Activated naive CD8-positive, alpha-beta T cell (primary cell): ENCODE results near the gene OR51S1.
"Not testable (repeated sequence)": the region's sequence is repeated elsewhere in the genome, so short reads cannot be mapped to it uniquely, and the experiment has no call there.

Experiments
- H3K27ac Mint-ChIP-seq: one replicate; pipeline ENCODE4 v1.8.0; 2021; ENCODE audit warnings: mixed read lengths
- H3K27me3 Mint-ChIP-seq: one replicate; pipeline ENCODE4 v1.8.0; 2021; ENCODE audit warnings: mixed read lengths
- H3K36me3 Mint-ChIP-seq: one replicate; pipeline ENCODE4 v1.8.0; 2021; ENCODE audit warnings: mixed read lengths
- H3K4me1 Mint-ChIP-seq: one replicate; pipeline ENCODE4 v1.8.0; 2021; ENCODE audit warnings: low read depth, mixed read lengths
- H3K4me3 Mint-ChIP-seq: one replicate; pipeline ENCODE4 v1.8.0; 2021; ENCODE audit warnings: mild to moderate bottlenecking, mixed read lengths
- H3K9me3 Mint-ChIP-seq: one replicate; pipeline ENCODE4 v1.8.0; 2021; ENCODE audit warnings: low read depth, mixed read lengths

The OR51S1 gene

GRCh38 chr11:4848908-4849532, at the start of gene OR51S1:
Gene OR51S1, minus strand, starts transcription at chr11:4849208. Its CDS starts 0 bp downstream, at chr11:4849208.
- Mint-ChIP-seq H3K9me3 (no peaks in the 10 kb centered on the region), H3K36me3 (no peaks in the 10 kb centered on the region), H3K4me3 (no peak within 1 kb of the TSS), H3K27me3 (peaks cover 14% of the 10 kb centered on the region), H3K4me1 (no peaks in the 10 kb centered on the region), H3K27ac (no peak within 1 kb of the TSS)

GRCh38 chr11:4891996-4892640, 43.1 kb upstream of the OR51S1 start:
- no peak overlapping the region for H3K27ac Mint-ChIP-seq
- H3K4me1 Mint-ChIP-seq = no peaks in the 10 kb centered on the region
- no peak overlapping the region for H3K4me3 Mint-ChIP-seq
- peaks cover 3% of the 10 kb centered on the region for H3K9me3 Mint-ChIP-seq
- H3K36me3 Mint-ChIP-seq = no peaks in the 10 kb centered on the region
- peaks cover 2% of the 10 kb centered on the region for H3K27me3 Mint-ChIP-seq

GRCh38 chr11:4890279-4890678, 41.3 kb upstream of the OR51S1 start:
- H3K4me3 Mint-ChIP-seq = no peak overlapping the region

GRCh38 chr11:4887591-4887990, 38.6 kb upstream of the OR51S1 start:
- Mint-ChIP-seq H3K9me3 (peaks cover 3% of the 10 kb centered on the region), H3K4me3 (no peak overlapping the region), H3K36me3 (no peaks in the 10 kb centered on the region), H3K27me3 (no peaks in the 10 kb centered on the region), H3K27ac (no peak overlapping the region), H3K4me1 (no peaks in the 10 kb centered on the region)

More at GRCh38 chr11:4890279-4890678, 41.3 kb upstream of the OR51S1 start:
- Mint-ChIP-seq H3K4me1 (no peaks in the 10 kb centered on the region), H3K9me3 (peaks cover 3% of the 10 kb centered on the region), H3K27me3 (no peaks in the 10 kb centered on the region), H3K36me3 (no peaks in the 10 kb centered on the region), H3K27ac (no peak overlapping the region)

GRCh38 chr11:4886186-4886585, 37.2 kb upstream of the OR51S1 start:
- Mint-ChIP-seq H3K27ac (no peak overlapping the region), H3K36me3 (no peaks in the 10 kb centered on the region)

GRCh38 chr11:4884361-4884760, 35.4 kb upstream of the OR51S1 start:
- Mint-ChIP-seq H3K27me3 (peaks cover 4% of the 10 kb centered on the region), H3K27ac (no peak overlapping the region), H3K9me3 (no peaks in the 10 kb centered on the region), H3K36me3 (no peaks in the 10 kb centered on the region), H3K4me3 (no peak overlapping the region), H3K4me1 (no peaks in the 10 kb centered on the region)

More at GRCh38 chr11:4886186-4886585, 37.2 kb upstream of the OR51S1 start:
- Mint-ChIP-seq H3K9me3 (no peaks in the 10 kb centered on the region), H3K4me1 (no peaks in the 10 kb centered on the region), H3K4me3 (no peak overlapping the region), H3K27me3 (no peaks in the 10 kb centered on the region)

GRCh38 chr11:4882543-4882942, 33.5 kb upstream of the OR51S1 start:
- H3K4me1 Mint-ChIP-seq = no peaks in the 10 kb centered on the region
- peaks cover 6% of the 10 kb centered on the region for H3K27me3 Mint-ChIP-seq
- H3K4me3 Mint-ChIP-seq = no peak overlapping the region
- H3K9me3 Mint-ChIP-seq = no peaks in the 10 kb centered on the region
- H3K27ac Mint-ChIP-seq = no peak overlapping the region
- no peaks in the 10 kb centered on the region for H3K36me3 Mint-ChIP-seq

GRCh38 chr11:4881860-4882500, 33.0 kb upstream of the OR51S1 start, which contains the start of gene OR51T1:
Gene OR51T1, plus strand, starts transcription at chr11:4881900. Its CDS starts 0 bp downstream, at chr11:4881900.
- Mint-ChIP-seq H3K4me1 (no peaks in the 10 kb centered on the region), H3K36me3 (no peaks in the 10 kb centered on the region), H3K4me3 (no peak within 1 kb of the TSS), H3K9me3 (no peaks in the 10 kb centered on the region), H3K27me3 (peaks cover 6% of the 10 kb centered on the region), H3K27ac (no peak within 1 kb of the TSS)

- peaks cover 6% of the 10 kb centered on the region for H3K27me3 Mint-ChIP-seq
- H3K9me3 Mint-ChIP-seq = no peaks in the 10 kb centered on the region
- no peak overlapping the region for H3K4me3 Mint-ChIP-seq
- no peak overlapping the region for H3K27ac Mint-ChIP-seq
- no peaks in the 10 kb centered on the region for H3K4me1 Mint-ChIP-seq
- H3K36me3 Mint-ChIP-seq = no peaks in the 10 kb centered on the region
Measured at GRCh38 chr11:4881188-4881587, 32.2 kb upstream of the OR51S1 start.

GRCh38 chr11:4865855-4866254, 16.8 kb upstream of the OR51S1 start:
- H3K4me3 Mint-ChIP-seq = no peak overlapping the region
- H3K36me3 Mint-ChIP-seq = no peaks in the 10 kb centered on the region
- no peaks in the 10 kb centered on the region for H3K9me3 Mint-ChIP-seq
- H3K27ac Mint-ChIP-seq = no peak overlapping the region
- H3K4me1 Mint-ChIP-seq = no peaks in the 10 kb centered on the region
- peaks cover 3% of the 10 kb centered on the region for H3K27me3 Mint-ChIP-seq

GRCh38 chr11:4863876-4864275, 14.9 kb upstream of the OR51S1 start:
- Mint-ChIP-seq H3K27me3 (peaks cover 3% of the 10 kb centered on the region), H3K27ac (no peak overlapping the region), H3K9me3 (no peaks in the 10 kb centered on the region), H3K4me3 (no peak overlapping the region), H3K4me1 (no peaks in the 10 kb centered on the region), H3K36me3 (no peaks in the 10 kb centered on the region)

GRCh38 chr11:4862447-4863236, 13.6 kb upstream of the OR51S1 start:
- H3K27ac Mint-ChIP-seq = no peak overlapping the region
- H3K27me3 Mint-ChIP-seq = peaks cover 3% of the 10 kb centered on the region
- no peaks in the 10 kb centered on the region for H3K36me3 Mint-ChIP-seq
- H3K4me1 Mint-ChIP-seq = no peaks in the 10 kb centered on the region
- no peak overlapping the region for H3K4me3 Mint-ChIP-seq
- no peaks in the 10 kb centered on the region for H3K9me3 Mint-ChIP-seq

- not testable (repeated sequence) for H3K27me3 Mint-ChIP-seq, H3K27ac Mint-ChIP-seq, H3K9me3 Mint-ChIP-seq, H3K4me1 Mint-ChIP-seq, H3K4me3 Mint-ChIP-seq, H3K36me3 Mint-ChIP-seq
Measured at GRCh38 chr11:4854286-4854685, 5.3 kb upstream of the OR51S1 start.

- Mint-ChIP-seq H3K9me3 (no peaks in the 10 kb centered on the region), H3K36me3 (no peaks in the 10 kb centered on the region), H3K4me1 (no peaks in the 10 kb centered on the region), H3K27ac (no peak overlapping the region), H3K27me3 (peaks cover 14% of the 10 kb centered on the region), H3K4me3 (no peak overlapping the region)
Measured at GRCh38 chr11:4851033-4851432, 2.0 kb upstream of the OR51S1 start.
